Gastrocnemius medialis (tissue), 4 donors: ENCODE results near the gene ZNF813. TPM values are rescaled to one million over a fixed set of nuclear protein-coding genes. Genes with fewer than 3 reads are reported as not detected.
"Not testable (repeated sequence)": the region's sequence is repeated elsewhere in the genome, so short reads cannot be mapped to it uniquely, and the experiment has no call there.

Source experiments
- ATAC-seq, 2 donors: fragments of 150-250 bp; one replicate each; pipeline ENCODE4 v1.9.1; 2016
- DNase-seq, 2 donors: peaks; one replicate each; pipeline ENCODE4 v3.0.0-alpha.2; 2019
- H3K27ac ChIP-seq, 4 donors: fragments of 200-600 bp; sonication (generic); 1 replicate in 1 of 4; 2 replicates in 3 of 4; pipeline ENCODE4 v1.5.1; 2016 to 2018; ENCODE audit warnings: mild to moderate bottlenecking in 2 of 4, moderate library complexity in 1 of 4
- H3K27me3 ChIP-seq, 3 donors: fragments of 200-600 bp; sonication (generic) in 2 of 3; 1 replicate in 1 of 3; 2 replicates in 2 of 3; pipeline versions ENCODE4 v1.5.1 to v1.6.0; 2016 to 2019; ENCODE audit warnings: mild to moderate bottlenecking in 1 of 3, moderate library complexity in 1 of 3
- H3K36me3 ChIP-seq, 2 donors: fragments of 200-600 bp; sonication (generic) in 1 of 2; one replicate each; pipeline ENCODE4 v1.5.1; 2017 to 2018
- H3K4me1 ChIP-seq, 2 donors: fragments of 200-600 bp; sonication (generic) in 1 of 2; one replicate each; pipeline ENCODE4 v1.5.1; 2016 to 2017; ENCODE audit warnings: mild to moderate bottlenecking in 2 of 2
- H3K4me3 ChIP-seq, 4 donors: fragments of 200-600 bp; sonication (generic) in 3 of 4; 1 replicate in 1 of 4; 2 replicates in 3 of 4; pipeline ENCODE4 v1.5.1; 2016 to 2019; ENCODE audit warnings: mild to moderate bottlenecking in 2 of 4
- H3K9me3 ChIP-seq, 3 donors: fragments of 200-600 bp; sonication (generic) in 2 of 3; 1 replicate in 1 of 3; 2 replicates in 2 of 3; pipeline ENCODE4 v1.5.1; 2016 to 2019
- POLR2A ChIP-seq, 2 donors: fragments of 450-650 bp; IDR thresholded peaks; one replicate each; pipeline ENCODE4 v1.6.1; 2017; ENCODE audit warnings: antibody characterized with exemption in 2 of 2, mild to moderate bottlenecking in 2 of 2, moderate library complexity in 2 of 2
- in situ Hi-C, 4 donors: fragments of 200-750 bp; cut with MboI; loops; one replicate each; pipeline versions ENCODE4 v1.15.0 to v1.8.0; 2017; ENCODE audit warnings: low sequenced_read_pairs in 4 of 4
- intact Hi-C: fragments of 100-400 bp; cut with DNase I; formaldehyde crosslinking; loops from one replicate; pipeline ENCODE4 v1.15.1; 2023; ENCODE audit warnings: low total_unique reads
- total RNA-seq, 4 donors: library from RNA; depleted of rRNA; stranded (reverse); fragments of >200 nt; gene quantifications; one replicate each; pipeline versions ENCODE4 v1.1.0 to v1.2.3, GENCODE V29; 2016
- TF ChIP-seq, protein P1 (sequence below), 5 experiments: fragments of 450-650 bp in 3 of 5; fragments of 200-600 bp in 2 of 5; sonication (generic) in 2 of 5; IDR thresholded peaks in 4 of 5; conservative IDR thresholded peaks in 1 of 5; 1 replicate in 4 of 5; 2 replicates in 1 of 5; pipeline ENCODE4 v1.5.1; 2016 to 2019; ENCODE audit warnings: antibody characterized with exemption in 5 of 5, mild to moderate bottlenecking in 3 of 5, moderate library complexity in 3 of 5

Gene ZNF813
- total RNA-seq, 4 donors from 2014 or later: 0.29 to 1.1 (median 0.57) TPM

DNA sequence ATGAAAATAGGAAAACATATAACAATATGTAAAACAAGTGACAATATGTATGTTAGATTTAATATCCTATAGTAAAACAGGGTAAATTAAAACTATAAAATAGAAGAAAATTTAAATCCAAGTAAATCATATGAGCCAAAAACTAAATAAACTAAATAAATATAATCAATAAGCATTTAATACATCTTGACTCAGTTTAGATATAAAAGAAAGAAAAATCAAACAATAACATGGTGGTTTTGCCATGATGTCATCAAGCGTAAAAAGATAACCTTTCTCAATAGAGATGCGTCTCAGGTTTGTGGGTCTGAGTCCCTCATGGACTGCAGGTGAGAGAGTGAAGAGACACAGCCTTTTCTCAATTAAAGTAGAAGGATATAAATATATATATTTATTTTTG is 43.8 kb downstream of the ZNF813 start:
- Histone ChIP-seq H3K4me1 (no peaks in the 10 kb centered on the region), H3K9me3 (no peaks in the 10 kb centered on the region), H3K36me3 (no peaks in the 10 kb centered on the region), H3K4me3 (no peak overlapping the region), H3K27ac (no peak overlapping the region), H3K27me3 (no peaks in the 10 kb centered on the region)
- DNase-seq (no peak), ATAC-seq (no peak)
- in situ Hi-C loops: loop anchor here in 1 of 4 donors (25.0 kb wide), 1 partner anchor 324 kb away; the partner anchor contains the start of gene ZNF665
- TF ChIP-seq, protein P1, sequence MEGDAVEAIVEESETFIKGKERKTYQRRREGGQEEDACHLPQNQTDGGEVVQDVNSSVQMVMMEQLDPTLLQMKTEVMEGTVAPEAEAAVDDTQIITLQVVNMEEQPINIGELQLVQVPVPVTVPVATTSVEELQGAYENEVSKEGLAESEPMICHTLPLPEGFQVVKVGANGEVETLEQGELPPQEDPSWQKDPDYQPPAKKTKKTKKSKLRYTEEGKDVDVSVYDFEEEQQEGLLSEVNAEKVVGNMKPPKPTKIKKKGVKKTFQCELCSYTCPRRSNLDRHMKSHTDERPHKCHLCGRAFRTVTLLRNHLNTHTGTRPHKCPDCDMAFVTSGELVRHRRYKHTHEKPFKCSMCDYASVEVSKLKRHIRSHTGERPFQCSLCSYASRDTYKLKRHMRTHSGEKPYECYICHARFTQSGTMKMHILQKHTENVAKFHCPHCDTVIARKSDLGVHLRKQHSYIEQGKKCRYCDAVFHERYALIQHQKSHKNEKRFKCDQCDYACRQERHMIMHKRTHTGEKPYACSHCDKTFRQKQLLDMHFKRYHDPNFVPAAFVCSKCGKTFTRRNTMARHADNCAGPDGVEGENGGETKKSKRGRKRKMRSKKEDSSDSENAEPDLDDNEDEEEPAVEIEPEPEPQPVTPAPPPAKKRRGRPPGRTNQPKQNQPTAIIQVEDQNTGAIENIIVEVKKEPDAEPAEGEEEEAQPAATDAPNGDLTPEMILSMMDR (IDR thresholded peaks at IDR 0.05 in 4 of 5, conservative IDR thresholded peaks at IDR 0.05 in 1 of 5): no peak
- TF ChIP-seq POLR2A (IDR thresholded peaks at IDR 0.05): no peak
- intact Hi-C loops: no loop called here

DNA sequence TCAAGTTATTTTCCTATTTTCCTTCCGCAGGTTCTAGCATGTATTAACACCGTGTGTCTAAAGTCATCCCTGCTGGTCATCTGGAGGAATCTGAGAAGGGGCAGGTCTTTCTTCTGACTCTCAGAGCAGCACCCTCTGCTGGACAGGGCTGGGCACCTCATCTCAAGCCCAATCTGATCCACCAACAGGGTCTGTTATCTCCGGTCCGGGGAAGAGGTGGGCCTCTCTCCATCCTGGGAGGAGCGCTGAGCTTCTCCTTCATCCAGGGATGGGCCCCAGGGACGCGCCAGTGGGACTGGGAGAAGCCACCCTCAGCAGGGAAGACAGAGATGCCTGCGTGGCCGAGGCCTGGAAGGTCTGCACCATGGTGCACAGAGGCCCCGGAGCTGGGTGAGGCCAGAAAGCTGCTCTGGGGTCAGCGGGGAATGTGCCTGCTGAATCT is 44.4 kb downstream of the ZNF813 start:
- DNase-seq (peak in 1 of 2 donors; percentile 18), ATAC-seq (no peak)
- Histone ChIP-seq H3K4me3 (no peak overlapping the region), H3K4me1 (no peaks in the 10 kb centered on the region), H3K27ac (no peak overlapping the region), H3K9me3 (no peaks in the 10 kb centered on the region), H3K36me3 (no peaks in the 10 kb centered on the region), H3K27me3 (no peaks in the 10 kb centered on the region)
- in situ Hi-C loops: loop anchor here in 1 of 4 donors (25.0 kb wide), 1 partner anchor 325 kb away; the partner anchor contains the start of gene ZNF665
- intact Hi-C loops: no loop called here
- TF ChIP-seq, protein P1 (IDR thresholded peaks at IDR 0.05 in 4 of 5, conservative IDR thresholded peaks at IDR 0.05 in 1 of 5): peak in 4 of 5 experiments; percentile 15 to 49 (median 45)
- TF ChIP-seq POLR2A (IDR thresholded peaks at IDR 0.05): no peak

DNA sequence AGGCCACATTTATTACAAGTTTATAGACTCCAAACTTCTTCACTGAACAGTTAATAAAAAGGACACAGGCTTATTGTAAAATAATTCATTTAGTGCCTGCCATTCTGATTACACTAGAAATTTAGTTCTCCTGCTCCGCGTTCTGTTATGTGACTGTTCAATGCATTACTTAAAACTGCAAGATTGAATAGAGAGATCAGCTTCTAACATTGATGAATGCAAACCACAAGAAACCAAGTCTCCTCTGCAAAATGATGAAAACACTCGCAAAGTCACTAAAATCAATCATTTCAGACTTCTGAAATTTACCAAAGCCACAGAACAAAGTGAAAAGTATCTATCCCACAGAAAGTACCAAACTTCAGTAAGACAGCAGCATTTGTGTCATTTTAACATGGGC is 47.5 kb downstream of the ZNF813 start:
- in situ Hi-C loops: loop anchor here in 1 of 4 donors (25.0 kb wide), 1 partner anchor 328 kb away; the partner anchor contains the start of gene ZNF665
- H3K4me1 ChIP-seq, H3K36me3 ChIP-seq, H3K4me3 ChIP-seq, intact Hi-C loops, ATAC-seq, H3K27me3 ChIP-seq, H3K27ac ChIP-seq, H3K9me3 ChIP-seq, DNase-seq: not testable (repeated sequence)

DNA sequence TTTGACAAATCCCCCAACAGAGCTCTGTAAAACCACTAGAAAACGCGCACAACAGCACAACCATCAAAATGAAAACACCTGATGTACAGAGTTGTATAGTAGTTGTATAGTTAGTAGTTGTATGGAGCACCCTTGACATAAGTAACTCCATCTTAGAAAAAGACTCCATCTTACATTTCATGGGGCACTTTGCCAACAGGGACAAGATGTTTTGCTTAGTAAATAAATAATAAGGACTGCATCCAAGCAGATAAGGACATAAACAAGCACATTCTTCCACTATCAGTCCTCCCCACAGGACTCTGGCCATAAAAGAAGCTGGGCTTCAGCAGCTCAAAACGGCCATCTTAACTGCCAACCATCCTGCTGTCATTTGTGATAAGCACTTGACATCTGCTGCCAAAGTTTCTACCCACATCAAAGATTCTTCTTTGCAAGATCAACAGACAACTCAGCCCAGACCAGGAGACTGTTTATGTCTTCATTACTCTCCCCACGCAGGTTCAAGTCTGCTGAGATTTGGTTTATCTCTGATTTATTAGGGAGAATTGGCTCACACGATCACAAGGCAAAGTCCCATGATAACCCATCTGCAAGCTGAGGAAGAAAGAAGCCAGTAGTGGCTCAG is 49.7 kb downstream of the ZNF813 start:
- ATAC-seq: no peak
- Histone ChIP-seq H3K4me3 (no peak overlapping the region), H3K27ac (no peak overlapping the region), H3K27me3 (no peaks in the 10 kb centered on the region), H3K36me3 (no peaks in the 10 kb centered on the region), H3K4me1 (peaks cover 0 to 10% of the 10 kb centered on the region in 2 donors), H3K9me3 (no peaks in the 10 kb centered on the region)
- in situ Hi-C loops: loop anchor here in 1 of 4 donors (25.0 kb wide), 1 partner anchor 330 kb away; the partner anchor contains the start of gene ZNF665
- intact Hi-C loops: no loop called here
- TF ChIP-seq POLR2A (IDR thresholded peaks at IDR 0.05): no peak
- TF ChIP-seq, protein P1 (IDR thresholded peaks at IDR 0.05 in 4 of 5, conservative IDR thresholded peaks at IDR 0.05 in 1 of 5): no peak
- DNase-seq: no peak

DNA sequence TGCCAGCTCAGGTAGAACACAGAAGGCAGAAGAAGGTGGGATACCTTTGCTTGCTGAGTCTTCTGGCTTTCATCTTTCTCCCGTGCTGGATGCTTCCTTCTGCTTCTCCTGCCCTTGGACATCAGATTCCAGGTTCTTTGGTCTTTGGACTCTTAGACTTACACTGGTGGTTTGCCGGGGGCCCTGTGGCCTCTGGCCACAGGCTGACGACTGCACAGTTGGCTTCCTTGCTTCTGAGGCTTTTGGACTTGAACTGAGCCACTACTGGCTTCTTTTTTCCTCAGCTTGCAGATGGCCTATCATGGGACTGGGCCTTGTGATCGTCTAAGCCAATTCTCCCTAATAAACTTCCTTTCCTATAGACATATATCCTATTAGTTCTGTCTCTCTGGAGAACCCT is 50.6 kb downstream of the ZNF813 start:
- no peak overlapping the region for H3K4me3 ChIP-seq
- DNase-seq (no peak), ATAC-seq (no peak)
- in situ Hi-C loops (loop anchor here in 1 of 4 donors (25.0 kb wide), 1 partner anchor 331 kb away; the partner anchor contains the start of gene ZNF665), intact Hi-C loops (no loop called here)
- H3K4me1 ChIP-seq: peaks cover 0 to 10% of the 10 kb centered on the region in 2 donors
- no peaks in the 10 kb centered on the region for H3K36me3 ChIP-seq
- no peaks in the 10 kb centered on the region for H3K9me3 ChIP-seq
- H3K27ac ChIP-seq: no peak overlapping the region
- TF ChIP-seq, protein P1 (IDR thresholded peaks at IDR 0.05 in 4 of 5, conservative IDR thresholded peaks at IDR 0.05 in 1 of 5): no peak
- no peak for TF ChIP-seq POLR2A (IDR thresholded peaks at IDR 0.05)
- no peaks in the 10 kb centered on the region for H3K27me3 ChIP-seq
